Gastroesophageal sphincter (tissue), 3 donors: ENCODE measurements around the gene TEX14.

Experiments
- CTCF ChIP-seq, 4 experiments: fragments of 200-600 bp in 2 of 4; fragments of 450-650 bp in 2 of 4; sonication (generic) in 1 of 4; IDR thresholded peaks; one replicate each; pipeline ENCODE4 v1.5.1; 2017 to 2019; ENCODE audit warnings: antibody characterized with exemption in 4 of 4, mild to moderate bottlenecking in 2 of 4, moderate library complexity in 2 of 4
- EP300 ChIP-seq: sonication (generic); formaldehyde crosslinking; IDR thresholded peaks from one replicate; pipeline ENCODE4 v1.6.1; 2017; ENCODE audit warnings: antibody characterized with exemption, mild to moderate bottlenecking

DNA sequence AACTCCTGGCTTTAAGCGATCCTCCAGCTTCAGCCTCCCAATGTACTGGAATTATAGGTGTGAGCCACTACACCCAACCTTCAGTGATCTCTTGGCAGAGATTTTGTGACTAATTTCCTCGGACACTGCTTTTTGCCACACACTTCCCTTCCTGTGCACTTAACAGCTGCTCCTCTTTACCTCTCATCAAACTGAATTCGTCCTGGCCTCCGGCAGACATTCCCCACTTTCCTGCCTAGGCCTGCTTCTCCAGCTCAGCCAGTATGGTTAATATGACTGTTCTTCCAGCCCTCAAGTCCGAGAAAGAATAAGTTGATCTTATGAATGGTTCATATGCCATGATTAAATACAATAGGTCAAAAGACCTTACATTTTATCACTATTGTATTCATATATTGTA, 108.4 kb downstream of the TEX14 start:
- TF ChIP-seq CTCF (IDR thresholded peaks at IDR 0.05) (no peak), EP300 (no peak)
